RWPE2 (cell line): ENCODE data around the gene HAO1.

Experiments used
- ATAC-seq: fragments of 200-7000 bp; cut with Tn5 transposase; 3 replicates; pipeline ENCODE4 v1.9.1; 2021; ENCODE audit warnings: low read depth
- DNase-seq: peaks from one replicate; pipeline ENCODE4 v3.0.0-alpha.2; 2020; ENCODE audit warnings: low spot score
- H3K27ac ChIP-seq: fragments of 450-650 bp; 2 replicates; pipeline ENCODE4 v1.5.1; 2017; ENCODE audit warnings: mild to moderate bottlenecking; ENCODE audit not compliant: poor library complexity, severe bottlenecking
- H3K27me3 ChIP-seq: fragments of 250-450 bp; sonication (Bioruptor Pico); 2 replicates; pipeline ENCODE4 v1.5.1; 2021; ENCODE audit warnings: mild to moderate bottlenecking, moderate library complexity; ENCODE audit not compliant: insufficient read depth, poor library complexity, severe bottlenecking
- H3K36me3 ChIP-seq: fragments of 250-450 bp; sonication (Bioruptor Pico); 2 replicates; pipeline ENCODE4 v1.5.1; 2020; ENCODE audit warnings: low read depth, mild to moderate bottlenecking, moderate library complexity
- H3K4me1 ChIP-seq: fragments of 250-450 bp; sonication (Bioruptor Pico); 2 replicates; pipeline ENCODE4 v1.5.1; 2021; ENCODE audit warnings: mild to moderate bottlenecking, moderate library complexity; ENCODE audit not compliant: insufficient read depth, poor library complexity, severe bottlenecking
- H3K4me3 ChIP-seq: fragments of 250-450 bp; sonication (Bioruptor Pico); 2 replicates; pipeline ENCODE4 v1.5.1; 2021; ENCODE audit warnings: mild to moderate bottlenecking, moderate library complexity; ENCODE audit not compliant: severe bottlenecking
- H3K9me3 ChIP-seq: fragments of 250-450 bp; sonication (Bioruptor Pico); 2 replicates; pipeline ENCODE4 v1.5.1; 2021; ENCODE audit warnings: mild to moderate bottlenecking, moderate library complexity; ENCODE audit not compliant: severe bottlenecking
- CTCF ChIP-seq: fragments of 450-650 bp; IDR thresholded peaks from one replicate; pipeline ENCODE4 v1.5.1; 2017; ENCODE audit warnings: mild to moderate bottlenecking, moderate library complexity; ENCODE audit not compliant: poor library complexity, severe bottlenecking

The HAO1 gene

DNA sequence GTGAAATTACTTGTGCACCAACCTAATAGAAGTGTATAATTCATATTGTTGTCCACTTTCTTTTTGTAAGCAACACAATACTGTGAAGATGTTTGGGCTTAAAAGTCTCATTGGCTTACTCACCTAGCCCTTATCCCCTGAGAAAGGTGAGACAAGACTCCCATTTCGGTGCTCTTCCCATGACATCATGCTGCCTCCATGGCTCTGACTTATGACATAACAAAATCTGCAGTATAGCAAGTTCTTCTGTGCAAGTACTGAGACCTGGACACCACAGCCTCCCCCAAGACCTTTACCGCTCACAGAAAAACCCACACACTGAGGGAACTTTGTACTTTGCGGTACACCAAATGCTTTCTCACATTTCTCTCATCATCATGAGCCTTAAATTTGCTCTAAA, 50.5 kb downstream of the HAO1 start:
- ATAC-seq (no peak), DNase-seq (no peak)
- H3K9me3 ChIP-seq: no peaks in the 10 kb centered on the region
- no peaks in the 10 kb centered on the region for H3K36me3 ChIP-seq
- H3K27ac ChIP-seq: no peak overlapping the region
- H3K4me1 ChIP-seq: no peaks in the 10 kb centered on the region
- H3K4me3 ChIP-seq: no peak overlapping the region
- H3K27me3 ChIP-seq: no peaks in the 10 kb centered on the region
- no peak for TF ChIP-seq CTCF

GRCh38 chr20:7883741-7884140, 56.5 kb downstream of the HAO1 start:
- no peaks in the 10 kb centered on the region for H3K36me3 ChIP-seq
- H3K27me3 ChIP-seq: no peaks in the 10 kb centered on the region
- ATAC-seq (no peak), DNase-seq (no peak)
- no peak for TF ChIP-seq CTCF
- H3K4me1 ChIP-seq: no peaks in the 10 kb centered on the region
- H3K4me3 ChIP-seq: no peak overlapping the region
- no peak overlapping the region for H3K27ac ChIP-seq
- no peaks in the 10 kb centered on the region for H3K9me3 ChIP-seq

- no peak for TF ChIP-seq CTCF
- ATAC-seq: no peak
- Histone ChIP-seq H3K9me3 (no peaks in the 10 kb centered on the region), H3K4me1 (no peaks in the 10 kb centered on the region), H3K4me3 (no peak overlapping the region), H3K27ac (no peak overlapping the region), H3K36me3 (no peaks in the 10 kb centered on the region), H3K27me3 (no peaks in the 10 kb centered on the region)
- DNase-seq: no peak
Observed at GRCh38 chr20:7883309-7883708, 56.9 kb downstream of the HAO1 start.

- no peaks in the 10 kb centered on the region for H3K36me3 ChIP-seq
- no peaks in the 10 kb centered on the region for H3K27me3 ChIP-seq
- TF ChIP-seq CTCF: no peak
- no peaks in the 10 kb centered on the region for H3K9me3 ChIP-seq
- no peaks in the 10 kb centered on the region for H3K4me1 ChIP-seq
- no peak overlapping the region for H3K4me3 ChIP-seq
- DNase-seq (no peak), ATAC-seq (no peak)
- H3K27ac ChIP-seq: no peak overlapping the region
Observed at GRCh38 chr20:7882076-7882475, 58.2 kb downstream of the HAO1 start.

- H3K27me3 ChIP-seq: no peaks in the 10 kb centered on the region
- H3K9me3 ChIP-seq: no peaks in the 10 kb centered on the region
- no peaks in the 10 kb centered on the region for H3K4me1 ChIP-seq
- no peak for TF ChIP-seq CTCF
- no peak overlapping the region for H3K27ac ChIP-seq
- no peak overlapping the region for H3K4me3 ChIP-seq
- H3K36me3 ChIP-seq: no peaks in the 10 kb centered on the region
- DNase-seq (no peak), ATAC-seq (no peak)
Observed at GRCh38 chr20:7881551-7881950, 58.7 kb downstream of the HAO1 start.
